Activated T-helper 2 cell treated with anti-CD3 and anti-CD28 coated beads, Interferon-gamma antibody, Interleukin-2, Interleukin-4, amounts not matched to agents 10 μg/mL and 5 μg/mL and 100 μg/mL, durations not matched to agents 14 hours and 24 hours and 36 hours (primary cell): ENCODE data around the gene ITGAE. TPM values are rescaled to one million over a fixed set of nuclear protein-coding genes. Genes with fewer than 3 reads are reported as not detected.
"Not testable (repeated sequence)": the region's sequence is repeated elsewhere in the genome, so short reads cannot be mapped to it uniquely, and the experiment has no call there.

Experiments used
- DNase-seq: peaks from one replicate; pipeline ENCODE4 v3.0.0; 2021; ENCODE audit warnings: low spot score
- H3K27ac Mint-ChIP-seq: one replicate; pipeline ENCODE4 v1.8.0; 2021; ENCODE audit warnings: mixed read lengths
- H3K27me3 Mint-ChIP-seq: one replicate; pipeline ENCODE4 v1.8.0; 2021; ENCODE audit warnings: low read depth, mixed read lengths
- H3K36me3 Mint-ChIP-seq: one replicate; pipeline ENCODE4 v1.8.0; 2021; ENCODE audit warnings: low read depth, mixed read lengths
- H3K4me1 Mint-ChIP-seq: one replicate; pipeline ENCODE4 v1.8.0; 2021; ENCODE audit warnings: low read depth, mixed read lengths
- H3K4me3 Mint-ChIP-seq: one replicate; pipeline ENCODE4 v1.8.0; 2021; ENCODE audit warnings: low read depth, mild to moderate bottlenecking, moderate library complexity, mixed read lengths
- H3K9me3 Mint-ChIP-seq: one replicate; pipeline ENCODE4 v1.8.0; 2021; ENCODE audit warnings: mixed read lengths
- intact Hi-C: fragments of 100-400 bp; cut with micrococcal nuclease; formaldehyde crosslinking; loops from one replicate; pipeline ENCODE4 v1.15.1; 2023
- total RNA-seq: library from RNA; stranded (reverse); gene quantifications from 2 replicates; pipeline ENCODE4 v1.2.3, GENCODE V29; 2022

The ITGAE gene
- total RNA-seq, result 36.2 and 42.4 TPM in 2 replicates

GRCh38 chr17:3800362-3801271 lies at the start of gene ITGAE:
Gene ITGAE, minus strand, starts transcription at chr17:3801188. Its CDS starts 44 bp downstream, at chr17:3801144.
- intact Hi-C loops, result no loop called here
- Mint-ChIP-seq H3K36me3 (peaks cover 16% of the 10 kb centered on the region), H3K9me3 (no peaks in the 10 kb centered on the region), H3K27me3 (no peaks in the 10 kb centered on the region), H3K27ac (peak within 1 kb of the TSS; percentile 24), H3K4me3 (no peak within 1 kb of the TSS), H3K4me1 (peaks cover 47% of the 10 kb centered on the region)
- DNase-seq, result no peak

DNA sequence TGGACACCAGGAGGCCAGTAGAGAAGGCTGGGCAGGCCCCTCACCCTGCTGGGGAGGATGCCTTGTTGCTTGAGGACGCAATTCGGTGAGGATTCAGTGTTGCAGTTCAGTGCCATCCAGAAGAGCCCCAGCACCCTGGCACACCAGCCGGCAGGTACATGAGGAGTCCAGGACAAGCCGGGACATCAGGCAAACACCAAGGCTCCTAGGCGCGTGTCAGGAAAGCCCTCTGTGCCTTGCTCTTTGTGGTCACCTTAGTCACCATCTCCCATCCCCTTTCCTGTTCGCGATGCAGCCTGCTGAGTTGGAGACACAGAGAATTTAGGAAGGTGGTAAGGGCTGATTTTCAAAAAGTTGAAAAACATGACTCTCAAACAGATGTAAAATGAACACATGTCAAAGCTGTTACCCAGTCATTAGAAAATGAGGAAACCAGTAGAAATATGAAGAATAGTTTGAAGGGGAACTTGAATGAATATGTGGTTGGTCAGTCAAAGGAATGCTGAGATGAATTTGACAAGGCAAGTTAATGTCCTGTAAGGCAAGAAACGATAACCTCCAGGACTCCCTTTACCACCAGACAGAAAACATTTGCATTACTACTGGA lies 47.3 kb upstream of the ITGAE start:
- H3K4me1 Mint-ChIP-seq, result peaks cover 19% of the 10 kb centered on the region
- no peak for DNase-seq
- H3K36me3 Mint-ChIP-seq, result peaks cover 13% of the 10 kb centered on the region
- peaks cover 17% of the 10 kb centered on the region for H3K27me3 Mint-ChIP-seq
- intact Hi-C loops, result loop anchor here (10.0 kb wide), 1 partner anchor 226 kb away; no protein-coding TSS in a partner anchor
- no peaks in the 10 kb centered on the region for H3K9me3 Mint-ChIP-seq
- no peak overlapping the region for H3K4me3 Mint-ChIP-seq
- H3K27ac Mint-ChIP-seq, result no peak overlapping the region

DNA sequence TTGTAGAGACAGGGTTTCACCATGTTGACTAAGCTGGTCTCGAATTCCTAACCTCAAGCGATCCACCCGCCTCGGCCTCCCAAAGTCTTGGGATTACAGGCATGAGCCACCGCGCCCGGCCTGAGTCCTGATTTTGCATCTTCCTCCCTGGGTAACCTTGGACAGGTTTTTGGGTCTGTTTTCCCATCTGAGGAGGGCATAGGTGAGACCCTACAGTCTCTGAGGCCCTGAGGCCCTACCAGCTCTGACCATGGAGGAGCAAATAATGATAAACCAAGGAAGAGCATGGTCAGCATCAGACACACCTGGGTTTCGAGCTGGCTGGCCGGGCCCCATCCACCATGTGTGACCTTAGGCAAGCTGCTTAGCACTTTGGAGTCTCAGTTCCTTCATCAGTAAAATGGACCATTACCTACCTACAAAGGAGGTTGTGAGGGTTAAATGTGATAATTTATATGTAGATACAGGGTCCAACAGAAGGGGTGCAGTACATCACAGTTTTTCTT lies 46.2 kb upstream of the ITGAE start:
- no peak for DNase-seq
- peaks cover 21% of the 10 kb centered on the region for H3K36me3 Mint-ChIP-seq
- H3K4me1 Mint-ChIP-seq, result peaks cover 20% of the 10 kb centered on the region
- H3K9me3 Mint-ChIP-seq, result no peaks in the 10 kb centered on the region
- H3K27me3 Mint-ChIP-seq, result peaks cover 17% of the 10 kb centered on the region
- no peak overlapping the region for H3K27ac Mint-ChIP-seq
- H3K4me3 Mint-ChIP-seq, result no peak overlapping the region
- intact Hi-C loops, result loop anchor here (2.0 to 10.0 kb wide), 2 partner anchors 46 to 228 kb away; partner anchors contain the start of gene CAMKK1

GRCh38 chr17:3846437-3847164 lies 45.6 kb upstream of the ITGAE start:
- intact Hi-C loops, result loop anchor here (2.0 to 10.0 kb wide), 2 partner anchors 46 to 228 kb away; partner anchors contain the start of gene CAMKK1
- peaks cover 22% of the 10 kb centered on the region for H3K36me3 Mint-ChIP-seq

GRCh38 chr17:3845621-3846436 lies 44.8 kb upstream of the ITGAE start, which contains the start of gene NCBP3:
Gene NCBP3, minus strand, starts transcription at chr17:3846246. Its CDS starts 23 bp downstream, at chr17:3846223.
- Mint-ChIP-seq H3K9me3 (no peaks in the 10 kb centered on the region), H3K36me3 (peaks cover 28% of the 10 kb centered on the region), H3K4me1 (peaks cover 20% of the 10 kb centered on the region), H3K27me3 (peaks cover 9% of the 10 kb centered on the region), H3K4me3 (peak within 1 kb of the TSS; percentile 96), H3K27ac (peak within 1 kb of the TSS; percentile 95)
- DNase-seq, result peak; percentile 89
- intact Hi-C loops, result loop anchor here (2.0 to 10.0 kb wide), 2 partner anchors 47 to 229 kb away; partner anchors contain the start of gene CAMKK1

More at GRCh38 chr17:3846437-3847164, 45.6 kb upstream of the ITGAE start:
- H3K27me3 Mint-ChIP-seq, result peaks cover 11% of the 10 kb centered on the region
- peaks cover 20% of the 10 kb centered on the region for H3K4me1 Mint-ChIP-seq
- no peaks in the 10 kb centered on the region for H3K9me3 Mint-ChIP-seq
- H3K27ac Mint-ChIP-seq, result no peak overlapping the region
- DNase-seq, result no peak
- peak overlapping the region; percentile 8 for H3K4me3 Mint-ChIP-seq

GRCh38 chr17:3845291-3845620 lies 44.3 kb upstream of the ITGAE start:
- peaks cover 33% of the 10 kb centered on the region for H3K36me3 Mint-ChIP-seq
- peak overlapping the region; percentile 96 for H3K4me3 Mint-ChIP-seq
- DNase-seq, result no peak
- peaks cover 5% of the 10 kb centered on the region for H3K27me3 Mint-ChIP-seq
- H3K27ac Mint-ChIP-seq, result peak overlapping the region; percentile 95
- intact Hi-C loops, result loop anchor here (10.0 kb wide), 1 partner anchor 230 kb away; no protein-coding TSS in a partner anchor
- H3K9me3 Mint-ChIP-seq, result no peaks in the 10 kb centered on the region
- H3K4me1 Mint-ChIP-seq, result peaks cover 22% of the 10 kb centered on the region

DNA sequence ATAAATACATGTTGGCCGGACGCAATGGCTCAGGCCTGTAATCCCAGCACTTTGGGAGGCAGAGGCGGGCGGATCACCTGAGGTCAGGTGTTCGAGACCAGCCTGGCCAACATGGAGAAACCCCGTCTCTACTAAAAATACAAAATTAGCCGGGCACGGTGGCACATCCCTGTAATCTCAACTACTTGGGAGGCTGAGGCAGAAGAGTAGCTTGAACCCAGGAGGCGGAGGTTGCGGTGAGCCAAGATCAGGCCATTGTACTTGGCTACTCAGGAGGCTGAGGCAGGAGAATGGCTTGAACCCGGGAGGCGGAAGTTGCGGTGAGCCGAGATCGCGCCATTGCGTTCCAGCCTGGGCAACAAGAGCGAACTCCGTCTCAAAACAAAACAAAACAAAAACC lies 43.6 kb upstream of the ITGAE start:
- Mint-ChIP-seq H3K36me3 (peaks cover 40% of the 10 kb centered on the region), H3K4me3 (peak overlapping the region; percentile 96), H3K4me1 (peaks cover 25% of the 10 kb centered on the region), H3K27ac (peak overlapping the region; percentile 95)
- H3K9me3 Mint-ChIP-seq, DNase-seq, H3K27me3 Mint-ChIP-seq: not testable (repeated sequence)
- intact Hi-C loops, result loop anchor here (10.0 kb wide), 1 partner anchor 230 kb away; no protein-coding TSS in a partner anchor

- intact Hi-C loops, result loop anchor here (10.0 kb wide), 1 partner anchor 231 kb away; no protein-coding TSS in a partner anchor
- H3K27ac Mint-ChIP-seq, result no peak overlapping the region
- no peaks in the 10 kb centered on the region for H3K9me3 Mint-ChIP-seq
- DNase-seq, result peak; percentile 41
- H3K36me3 Mint-ChIP-seq, result peaks cover 44% of the 10 kb centered on the region
- peak overlapping the region; percentile 96 for H3K4me3 Mint-ChIP-seq
- H3K4me1 Mint-ChIP-seq, result peaks cover 26% of the 10 kb centered on the region
- H3K27me3 Mint-ChIP-seq, result peaks cover 4% of the 10 kb centered on the region
Observed at GRCh38 chr17:3843935-3844516, 43.0 kb upstream of the ITGAE start.

DNA sequence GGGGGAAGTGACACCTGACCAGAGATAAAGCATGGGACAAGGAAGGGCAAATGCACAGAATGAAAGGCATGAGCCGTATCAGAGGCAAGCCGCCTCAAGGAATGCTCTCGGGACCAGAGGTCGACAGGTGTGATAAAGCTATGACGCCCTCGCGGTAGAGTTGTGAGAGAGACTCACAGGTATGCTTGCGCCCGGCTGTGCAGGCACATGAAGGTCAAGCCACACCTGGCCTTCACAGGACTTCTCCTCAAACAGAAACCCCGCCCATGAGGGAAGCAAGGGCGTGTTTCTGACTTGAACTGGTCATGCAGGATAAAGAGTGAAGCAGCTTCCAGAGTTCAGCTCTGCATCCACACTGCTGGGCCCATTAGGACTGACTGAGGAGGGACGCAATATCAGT lies 37.2 kb upstream of the ITGAE start:
- Mint-ChIP-seq H3K36me3 (peaks cover 66% of the 10 kb centered on the region), H3K4me1 (peaks cover 22% of the 10 kb centered on the region), H3K4me3 (no peak overlapping the region), H3K27ac (no peak overlapping the region), H3K27me3 (no peaks in the 10 kb centered on the region), H3K9me3 (no peaks in the 10 kb centered on the region)
- DNase-seq, result no peak
- intact Hi-C loops, result no loop called here

DNA sequence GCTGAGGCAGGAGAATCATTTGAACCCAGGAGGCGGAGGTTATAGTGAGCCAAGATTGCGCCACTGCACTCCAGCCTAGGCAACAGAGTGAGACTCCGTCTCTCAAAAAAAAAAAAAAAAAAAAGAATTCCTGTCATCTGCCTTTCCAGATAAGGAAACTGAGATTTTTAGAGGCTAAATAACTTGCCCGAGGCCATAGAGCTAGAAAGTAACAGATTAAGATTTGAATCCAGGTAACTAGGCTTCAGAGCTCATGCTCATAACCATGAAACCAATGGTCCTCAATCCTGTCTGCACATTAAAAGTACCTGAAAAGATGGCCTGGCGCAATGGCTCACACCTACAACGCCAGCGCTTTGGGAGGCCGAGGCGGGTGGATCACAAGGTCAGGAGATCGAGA lies 35.6 kb upstream of the ITGAE start:
- DNase-seq, result no peak
- Mint-ChIP-seq H3K27me3 (no peaks in the 10 kb centered on the region), H3K9me3 (no peaks in the 10 kb centered on the region), H3K27ac (no peak overlapping the region), H3K4me1 (peaks cover 22% of the 10 kb centered on the region), H3K36me3 (peaks cover 61% of the 10 kb centered on the region), H3K4me3 (no peak overlapping the region)
- intact Hi-C loops, result no loop called here

- Mint-ChIP-seq H3K36me3 (peaks cover 56% of the 10 kb centered on the region), H3K4me3 (no peak overlapping the region), H3K4me1 (peaks cover 22% of the 10 kb centered on the region), H3K27me3 (no peaks in the 10 kb centered on the region), H3K27ac (no peak overlapping the region), H3K9me3 (no peaks in the 10 kb centered on the region)
- intact Hi-C loops, result no loop called here
- no peak for DNase-seq
Observed at GRCh38 chr17:3835410-3836229, 34.6 kb upstream of the ITGAE start.
